Fibroblast of skin of back (primary cell): Measurements from ENCODE around the gene SYCE3.
A peak's percentile ranks its signal among the peaks of the same experiment; 100 is the strongest.
"Not testable (repeated sequence)": the region's sequence is repeated elsewhere in the genome, so short reads cannot be mapped to it uniquely, and the experiment has no call there.

Experiments used
- DNase-seq: peaks from one replicate; pipeline ENCODE4 v3.0.0-alpha.2; 2013

SYCE3 gene

GRCh38 chr22:50548040-50548920 lies 14.4 kb downstream of the SYCE3 start:
- no peak for DNase-seq

- DNase-seq: no peak
Measured at GRCh38 chr22:50547263-50547985, 15.3 kb downstream of the SYCE3 start.

DNA sequence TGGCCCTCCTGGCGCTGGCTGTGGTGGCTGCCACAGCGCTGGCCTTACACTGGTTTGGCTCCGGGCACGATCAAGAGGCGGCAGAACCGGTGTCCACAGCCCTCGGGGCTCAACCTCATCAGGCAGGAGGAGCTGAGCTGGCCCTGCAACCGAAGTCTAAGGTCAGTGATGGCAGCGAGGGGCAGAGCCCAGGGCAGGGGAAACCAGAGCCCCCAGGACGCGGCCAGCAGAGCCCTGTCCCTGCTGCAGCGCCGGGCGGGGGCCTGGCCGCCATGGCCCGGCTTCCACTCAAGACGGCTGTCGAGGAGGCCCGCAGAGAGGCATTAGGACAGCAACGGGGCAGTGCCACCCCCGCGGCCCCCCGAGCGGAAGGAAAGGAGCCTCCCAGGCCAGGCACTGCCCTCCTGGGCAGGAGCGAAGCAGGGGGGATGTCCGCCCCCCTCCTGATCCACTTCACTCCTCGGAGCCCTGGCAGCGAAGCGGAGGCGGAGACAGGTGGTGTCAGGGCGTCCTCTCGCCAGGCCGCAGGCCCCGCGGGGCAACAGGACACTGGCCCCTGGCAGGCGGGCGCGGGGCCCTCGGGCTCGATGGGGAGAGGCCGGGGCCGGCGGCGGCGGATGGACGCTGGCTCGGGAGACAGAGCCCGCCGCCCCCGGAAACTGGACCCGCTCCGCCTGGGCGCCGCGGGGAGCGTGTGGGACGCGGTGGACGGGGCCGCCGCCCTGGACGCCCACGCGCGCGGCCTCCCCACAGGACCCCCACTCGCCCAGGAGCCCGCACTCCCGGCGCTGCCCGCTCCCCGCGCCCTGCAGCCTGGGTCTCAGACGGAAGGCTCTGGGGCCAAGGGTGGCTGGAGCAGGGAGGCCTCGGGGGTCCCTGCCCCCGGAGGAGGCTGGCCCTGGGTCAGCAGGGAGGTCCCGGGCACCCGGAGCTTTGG lies 16.1 kb downstream of the SYCE3 start:
- DNase-seq: no peak

GRCh38 chr22:50545522-50546325 lies 17.0 kb downstream of the SYCE3 start, which contains the start of gene KLHDC7B:
Gene KLHDC7B, plus strand, starts transcription at chr22:50545899. Its CDS starts 345 bp downstream, at chr22:50546244.
- peak; percentile 40 for DNase-seq

GRCh38 chr22:50544746-50545253 lies 17.9 kb downstream of the SYCE3 start:
- no peak for DNase-seq

DNA sequence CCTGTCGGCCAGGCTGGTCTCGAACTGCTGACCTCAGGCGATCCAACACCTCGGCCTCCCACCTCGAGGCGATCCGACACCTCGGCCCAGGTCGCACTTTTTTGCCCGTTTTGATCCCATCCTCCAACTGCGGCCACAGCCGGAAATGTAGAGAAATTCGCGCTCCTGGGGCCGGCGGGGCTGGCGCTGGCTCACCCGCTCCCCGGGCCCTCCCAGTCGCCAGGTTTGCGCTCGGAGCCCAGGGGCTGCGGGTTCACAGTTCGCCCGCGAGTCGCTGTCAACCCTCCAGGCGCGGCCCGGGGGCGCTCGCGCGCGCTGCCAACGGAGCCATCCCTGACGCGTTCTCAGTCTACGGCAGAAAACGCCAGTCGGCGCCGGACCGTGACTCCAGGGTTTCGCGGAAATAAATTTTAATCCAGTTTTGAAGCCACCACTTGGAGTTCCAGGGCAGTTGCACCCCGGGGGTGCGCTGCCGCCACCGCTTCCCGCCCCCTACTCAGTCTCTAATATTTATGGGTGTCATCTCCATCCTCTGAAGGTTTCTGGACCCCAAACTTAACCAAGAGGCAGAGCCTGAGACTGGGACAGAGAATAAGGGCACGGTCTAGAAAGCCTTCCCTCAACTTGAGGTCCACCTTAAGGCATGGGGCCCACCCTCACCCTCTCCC lies 18.5 kb downstream of the SYCE3 start:
- peak; percentile 61 for DNase-seq

DNA sequence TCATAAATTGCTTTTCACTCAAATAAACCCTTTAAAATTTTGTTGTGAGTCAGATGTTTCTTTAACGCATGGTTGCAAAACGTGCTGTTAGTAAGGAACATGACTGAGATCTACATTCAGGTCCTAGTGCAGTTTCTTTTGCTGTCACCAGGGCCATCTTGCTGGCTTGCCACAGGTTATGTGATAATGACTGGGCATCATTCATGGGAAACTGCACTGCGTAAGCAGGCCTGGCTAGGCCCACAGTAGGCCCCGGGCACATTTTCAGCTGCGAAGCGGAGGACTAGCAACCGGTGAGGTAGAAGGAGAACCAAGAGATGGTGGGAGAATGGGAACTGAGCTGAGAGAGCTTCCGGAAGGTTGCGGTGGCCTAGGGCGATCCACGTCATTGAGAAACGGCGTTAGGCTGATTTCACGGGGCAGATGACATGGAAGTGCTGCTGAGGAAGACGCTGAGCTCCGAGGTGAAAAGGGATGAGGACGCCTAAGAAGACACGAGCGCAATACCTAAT lies 20.2 kb downstream of the SYCE3 start:
- DNase-seq: no peak

DNA sequence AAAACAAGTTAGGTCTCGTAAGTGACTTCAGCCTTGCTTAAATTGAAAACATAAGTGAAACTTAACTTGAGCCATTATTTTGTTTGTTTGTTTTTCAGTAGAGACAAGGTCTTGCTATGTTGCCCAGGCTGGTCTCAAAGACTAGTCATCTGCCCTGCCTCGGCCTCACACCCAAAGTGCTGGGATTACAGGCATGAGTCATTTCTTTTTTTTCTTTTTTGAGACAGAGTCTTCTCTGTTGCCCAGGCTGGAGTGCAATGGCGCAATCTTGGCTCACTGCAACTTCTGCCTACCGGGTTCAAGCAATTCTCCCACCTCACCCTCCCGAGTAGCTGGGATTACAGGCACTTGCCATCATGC lies 21.1 kb downstream of the SYCE3 start:
- DNase-seq: peak; percentile 74

DNA sequence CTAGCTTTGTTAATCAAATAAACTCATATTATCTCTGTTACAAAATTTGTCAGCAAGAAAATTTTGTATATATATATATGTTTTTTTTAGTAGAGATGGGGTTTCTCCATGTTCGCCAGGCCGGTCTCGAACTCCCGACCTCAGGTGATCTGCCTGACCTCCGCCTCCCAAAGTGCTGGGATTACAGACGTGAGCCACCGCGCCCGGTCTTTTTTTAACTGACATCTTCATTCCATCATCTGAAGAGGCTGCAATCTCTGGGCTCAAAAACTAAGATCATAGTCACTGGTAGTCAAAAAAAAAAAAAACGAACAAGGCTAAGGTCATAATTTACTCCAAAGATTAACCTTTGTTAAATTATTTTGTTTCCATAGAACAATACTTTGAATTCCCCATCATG lies 22.3 kb downstream of the SYCE3 start:
- DNase-seq: no peak

DNA sequence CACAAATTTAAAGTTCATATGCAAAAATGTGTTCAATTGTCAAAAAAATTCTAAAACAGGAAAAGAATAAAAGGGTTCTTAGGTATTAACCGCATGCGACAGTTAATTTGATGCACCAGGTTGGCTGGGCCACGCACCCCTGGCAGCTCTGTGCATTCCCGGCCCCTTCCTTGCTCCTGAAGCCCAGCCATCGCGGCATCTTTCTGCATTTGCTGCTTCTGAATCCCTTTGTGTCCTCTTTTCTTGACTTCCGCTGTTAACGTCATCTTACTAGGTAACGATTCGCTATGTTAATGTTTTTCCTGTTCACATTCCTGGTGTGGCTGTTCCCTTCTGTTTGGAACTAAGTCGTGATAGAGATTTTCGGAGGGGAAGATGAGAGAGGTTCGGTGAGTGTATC lies 25.0 kb downstream of the SYCE3 start:
- DNase-seq: no peak

- DNase-seq: no peak
Measured at GRCh38 chr22:50536226-50536625, 26.5 kb downstream of the SYCE3 start.

- no peak for DNase-seq
Measured at GRCh38 chr22:50535113-50535512, 27.6 kb downstream of the SYCE3 start.

DNA sequence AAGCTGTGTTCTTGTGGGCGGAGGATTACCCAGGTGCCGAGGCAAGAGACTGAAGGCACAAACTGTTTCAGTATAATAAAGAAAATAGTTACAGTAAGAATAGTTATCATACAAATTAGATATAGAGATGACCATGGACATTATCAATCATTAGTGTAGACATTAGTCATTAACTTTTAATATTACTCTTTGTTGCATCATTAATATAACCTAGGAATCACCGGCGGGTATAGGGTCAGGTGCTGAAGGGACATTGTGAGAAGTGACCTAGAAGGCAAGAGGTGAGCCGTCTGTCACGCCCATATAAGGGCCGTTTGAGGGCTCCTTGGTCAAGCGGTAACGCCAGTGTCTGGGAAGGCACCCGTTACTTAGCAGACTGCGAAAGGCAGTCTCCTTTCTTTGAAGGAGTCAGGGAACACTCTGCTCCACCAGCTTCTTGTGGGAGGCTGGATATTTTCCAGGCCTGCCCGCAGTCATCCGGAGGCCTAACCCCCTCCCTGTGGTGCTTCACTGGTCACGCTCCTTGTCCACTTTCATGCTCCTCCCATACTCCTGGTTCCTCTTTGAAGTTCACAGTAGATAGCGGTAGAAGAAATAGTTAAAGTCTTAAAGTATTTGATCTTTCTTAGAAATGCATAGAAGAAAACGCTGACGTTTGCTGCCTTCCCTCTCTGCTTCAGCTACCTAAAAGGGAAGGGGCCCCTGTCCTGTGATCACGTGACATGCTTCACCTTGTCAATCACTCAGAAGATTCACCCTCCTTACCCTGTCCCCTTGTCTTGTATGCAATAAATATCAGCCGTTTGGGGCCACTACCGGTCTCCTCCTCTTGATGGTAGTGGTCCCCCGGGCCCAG lies 28.6 kb downstream of the SYCE3 start:
- not testable (repeated sequence) for DNase-seq

GRCh38 chr22:50532824-50533796 lies 29.6 kb downstream of the SYCE3 start:
- DNase-seq: no peak

GRCh38 chr22:50531962-50532674 lies 30.6 kb downstream of the SYCE3 start:
- peak; percentile 39 for DNase-seq

GRCh38 chr22:50531546-50531961 lies 31.2 kb downstream of the SYCE3 start:
- DNase-seq: no peak

DNA sequence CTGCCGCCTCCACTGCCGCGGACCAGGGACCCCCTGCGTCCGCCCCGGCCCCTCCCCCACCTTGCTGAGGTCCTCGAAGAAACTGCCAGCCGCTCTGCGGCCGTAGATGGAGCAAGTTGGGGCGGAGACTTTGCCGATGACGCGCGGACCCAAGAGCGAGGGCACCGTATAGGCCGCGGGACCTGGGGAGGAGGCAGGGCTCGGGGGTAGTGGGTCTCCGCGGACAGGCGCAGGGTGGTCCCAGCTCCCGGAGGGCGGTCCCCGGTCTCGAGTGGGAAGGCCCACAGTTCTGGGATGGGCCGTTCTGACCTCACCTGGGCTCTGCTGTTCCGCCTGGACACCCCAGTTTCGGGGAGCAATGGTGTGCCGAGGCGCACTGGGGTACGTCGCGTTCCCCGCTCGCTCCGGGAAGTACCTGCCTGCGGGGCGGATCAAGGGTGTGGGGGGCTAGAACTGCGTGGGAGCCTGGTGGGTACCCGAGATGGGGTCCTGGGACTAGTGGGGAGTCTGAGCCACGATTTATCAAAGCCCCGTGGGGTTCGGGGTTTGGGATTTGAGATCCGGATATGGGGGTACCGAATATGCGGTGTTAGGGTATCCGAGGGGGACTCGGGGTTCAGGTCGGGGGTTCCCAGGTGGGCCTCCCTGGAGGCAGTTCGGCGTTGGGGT lies 31.7 kb downstream of the SYCE3 start:
- peak; percentile 64 for DNase-seq
